Right lobe of liver (tissue), 4 donors: ENCODE data around the gene RBM25.

Experiments
- CTCF ChIP-seq, 4 donors: fragments of 200-600 bp in 3 of 4; fragments of 450-650 bp in 1 of 4; IDR thresholded peaks; one replicate each; pipeline versions ENCODE4 v1.5.1 to v1.8.0; 2016 to 2022; ENCODE audit warnings: antibody characterized with exemption in 4 of 4, mild to moderate bottlenecking in 2 of 4
- POLR2A ChIP-seq: fragments of 450-650 bp; IDR thresholded peaks from one replicate; pipeline ENCODE4 v1.6.1; 2017; ENCODE audit warnings: antibody characterized with exemption, mild to moderate bottlenecking
- donor health status: DM: no; HTN: no; CAD: no.
- donor health status: DM: no; HTN: no; CAD: no.
- donor health status: DM: no; HTN: yes; CAD: no.

- TF ChIP-seq CTCF (IDR thresholded peaks at IDR 0.05) (no peak), POLR2A (no peak)
Observed at GRCh38 chr14:73105727-73106126, 47.4 kb downstream of the RBM25 start.
